D341Med (cell line): Measurements from ENCODE around the gene USP36.

Source experiments
- DNase-seq: peaks from one replicate; pipeline ENCODE4 v3.0.0; 2012; ENCODE audit warnings: low spot score

The USP36 gene

DNA sequence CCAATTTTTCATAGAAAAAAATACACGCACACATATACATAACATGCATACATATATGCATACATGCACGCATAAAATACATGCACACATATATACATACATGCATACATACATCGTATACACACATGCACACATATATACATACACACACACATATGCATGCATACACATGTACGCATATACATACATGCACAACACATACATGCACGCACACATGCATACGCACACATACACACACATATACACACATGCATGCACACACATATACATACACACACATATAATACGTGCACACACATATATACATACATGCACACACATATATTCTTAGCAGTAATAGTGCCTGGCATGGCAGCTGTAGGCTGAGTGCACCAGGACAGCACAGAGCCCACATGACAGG lies 24.9 kb downstream of the USP36 start:
- no peak for DNase-seq

- peak; percentile 31 for DNase-seq
Observed at GRCh38 chr17:78812855-78813254, 27.8 kb downstream of the USP36 start.

- no peak for DNase-seq
Observed at GRCh38 chr17:78808163-78808562, 32.5 kb downstream of the USP36 start.

DNA sequence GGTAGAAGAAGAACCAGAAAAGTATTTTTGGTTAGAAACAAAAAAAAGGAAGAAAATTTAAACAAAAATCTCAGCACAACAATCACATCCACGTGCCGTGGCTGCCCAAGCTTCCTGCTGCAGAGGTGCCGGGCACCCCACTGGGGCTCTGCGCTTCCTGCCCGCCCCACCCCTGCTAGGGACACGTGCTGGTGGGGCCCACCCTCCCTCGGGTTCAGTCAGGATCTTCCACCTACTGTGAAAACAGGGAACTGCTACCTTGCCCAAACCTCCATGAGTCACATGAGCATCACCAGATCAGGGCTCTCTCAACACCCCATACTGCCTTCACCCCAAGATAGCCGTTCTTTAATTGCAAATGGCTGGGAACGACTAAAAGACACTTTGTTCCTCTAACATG lies 34.2 kb downstream of the USP36 start:
- no peak for DNase-seq

DNA sequence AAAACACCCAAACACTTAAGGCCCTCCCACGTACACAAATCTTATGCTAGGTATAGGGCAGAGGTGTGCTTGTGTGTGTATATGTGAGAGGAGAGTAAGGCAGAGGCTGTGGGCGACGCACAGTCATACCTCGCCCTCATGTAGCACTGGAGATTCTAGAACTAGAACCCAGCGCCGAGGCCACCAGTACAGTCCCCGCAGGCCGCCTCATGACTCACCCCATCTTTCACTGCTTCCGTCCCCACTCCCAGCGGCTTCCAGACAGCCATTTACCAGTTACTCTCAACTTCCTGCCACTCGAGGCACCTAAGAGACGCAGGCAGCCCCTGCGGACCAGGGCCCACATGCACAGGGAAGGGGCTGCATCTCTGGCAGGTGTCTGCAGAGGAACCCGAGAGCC lies 35.3 kb downstream of the USP36 start:
- peak; percentile 39 for DNase-seq

- DNase-seq: peak; percentile 43
Observed at GRCh38 chr17:78804777-78805176, 35.8 kb downstream of the USP36 start.

DNA sequence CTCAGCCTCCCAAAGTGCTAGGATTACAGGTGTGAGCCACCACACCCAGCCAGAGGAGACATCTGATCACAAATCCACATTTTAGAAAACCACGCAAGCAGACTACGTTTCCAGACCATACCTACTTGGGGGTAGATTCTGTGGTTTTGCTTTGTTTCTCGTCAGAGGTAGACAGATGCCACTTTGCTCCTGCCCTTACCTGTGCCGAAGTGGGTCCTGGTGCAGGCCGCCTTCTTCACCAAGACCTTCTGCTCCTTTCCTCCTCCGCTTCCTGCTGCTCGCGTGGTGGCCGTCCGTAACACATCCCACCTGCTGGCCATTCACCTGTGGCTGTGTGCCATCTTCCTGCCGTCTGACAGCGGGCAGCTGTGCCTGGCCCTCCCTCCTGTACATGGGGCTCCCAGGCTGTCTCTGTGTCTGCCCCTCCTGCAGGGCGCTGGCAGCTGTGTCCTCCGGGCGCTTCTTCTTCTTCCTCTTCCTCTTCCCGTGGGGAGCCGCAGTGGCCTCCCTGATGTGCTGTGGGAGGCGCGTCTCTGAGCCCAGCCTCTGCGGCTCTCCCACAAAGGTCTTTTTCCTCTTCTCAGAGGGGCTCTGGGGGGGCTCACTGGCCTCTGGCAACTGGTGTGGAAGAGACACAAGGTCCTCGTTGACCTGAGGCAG lies 37.3 kb downstream of the USP36 start:
- DNase-seq: peak; percentile 37

- DNase-seq: peak; percentile 32
Observed at GRCh38 chr17:78802459-78802858, 38.2 kb downstream of the USP36 start.

DNA sequence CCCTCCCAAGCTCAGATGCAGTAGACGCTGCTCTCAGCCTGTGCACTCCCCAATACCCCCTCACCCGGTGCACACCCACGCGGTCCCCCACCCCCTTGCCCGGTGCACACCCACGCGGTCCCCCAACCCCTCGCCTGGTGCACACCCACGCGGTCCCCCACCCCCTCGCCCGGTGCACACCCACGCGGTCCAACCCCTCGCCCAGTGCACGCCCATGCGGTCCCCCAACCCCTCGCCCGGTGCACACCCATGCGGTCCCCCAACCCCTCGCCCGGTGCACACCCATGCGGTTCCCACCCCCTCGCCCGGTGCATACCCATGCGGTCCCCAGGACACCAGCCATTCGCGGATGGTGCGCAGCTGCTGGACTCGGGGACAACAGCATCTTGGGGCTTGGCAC lies 38.6 kb downstream of the USP36 start:
- peak; percentile 38 for DNase-seq

GRCh38 chr17:78800132-78800931 lies 40.3 kb downstream of the USP36 start:
- peak; percentile 55 for DNase-seq

- DNase-seq: peak; percentile 76
Observed at GRCh38 chr17:78798695-78799559, 41.7 kb downstream of the USP36 start.

DNA sequence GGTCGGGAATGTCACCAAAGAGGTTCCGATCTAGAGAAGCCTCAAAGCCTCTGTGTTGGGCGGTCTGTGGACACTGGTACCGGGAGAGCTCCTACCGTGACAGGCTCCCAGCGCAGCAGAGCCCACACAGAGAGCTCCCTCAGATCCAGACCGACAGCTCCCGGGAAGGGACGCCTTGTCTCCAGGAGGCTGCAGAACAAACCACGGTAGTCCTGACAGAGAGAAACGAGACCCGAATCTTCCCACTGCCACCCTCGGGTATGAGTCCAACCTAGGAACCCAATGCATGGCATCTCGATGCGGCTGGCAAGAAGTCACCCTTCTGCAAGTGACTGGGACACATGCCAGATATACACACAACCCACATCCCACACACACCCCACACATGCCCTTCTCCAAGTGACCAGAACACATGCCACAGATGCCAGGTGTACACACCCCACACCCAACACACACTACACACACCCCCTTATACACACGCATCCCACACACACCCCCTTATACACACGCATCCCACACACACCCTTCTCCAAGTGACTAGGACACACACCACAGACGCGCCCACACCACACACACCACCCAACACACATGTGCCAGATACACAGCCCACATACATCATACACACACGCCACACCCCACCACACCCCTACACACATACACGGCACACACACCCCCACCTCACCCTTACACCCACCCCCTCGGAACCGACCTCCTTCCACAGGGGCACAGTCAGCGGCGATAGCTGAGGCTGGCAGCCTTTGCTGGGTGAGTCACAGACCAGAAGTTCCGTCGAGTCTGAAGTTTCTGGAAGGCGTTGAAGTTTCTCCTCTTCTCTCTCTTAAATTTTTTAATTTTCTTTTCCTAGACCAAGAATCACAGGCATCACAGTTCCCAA lies 42.7 kb downstream of the USP36 start:
- DNase-seq: peak; percentile 38

DNA sequence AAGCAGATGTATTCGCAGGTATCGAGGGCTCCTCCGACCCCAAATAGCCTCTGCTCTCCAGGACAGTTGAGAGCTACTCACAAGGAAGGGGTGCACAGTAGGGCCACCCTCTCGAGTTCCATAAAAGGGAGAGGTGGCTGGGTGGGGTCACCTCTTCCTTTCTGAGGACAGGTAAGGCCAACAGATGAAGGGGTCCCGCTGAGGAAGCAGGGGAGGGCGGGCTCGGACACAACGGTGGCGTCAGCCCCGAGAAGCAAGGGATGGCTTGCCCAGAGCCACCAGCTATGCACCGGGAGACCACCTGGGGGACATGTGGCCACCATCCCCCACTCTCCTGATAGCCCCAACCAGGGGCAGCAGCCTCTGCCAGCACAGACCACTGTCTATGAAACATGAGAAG lies 43.4 kb downstream of the USP36 start:
- peak; percentile 37 for DNase-seq

DNA sequence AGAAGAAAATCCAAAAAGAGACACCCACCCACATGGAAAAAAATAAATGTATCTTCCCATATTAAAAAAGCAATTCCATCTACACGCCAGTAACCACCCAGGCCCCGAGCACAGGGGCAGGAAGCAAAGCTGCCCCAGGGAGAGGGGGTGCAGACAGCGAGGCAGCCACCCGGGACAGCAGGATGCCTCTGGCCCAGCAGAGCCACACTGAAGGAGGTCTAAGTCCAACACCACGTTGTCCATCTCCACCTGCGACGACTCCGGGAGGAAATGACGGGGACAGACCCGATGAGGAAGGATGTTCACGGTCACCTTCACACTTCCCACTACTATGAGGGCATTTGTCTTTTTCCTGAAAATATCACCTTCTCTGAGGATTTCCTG lies 44.1 kb downstream of the USP36 start:
- no peak for DNase-seq

DNA sequence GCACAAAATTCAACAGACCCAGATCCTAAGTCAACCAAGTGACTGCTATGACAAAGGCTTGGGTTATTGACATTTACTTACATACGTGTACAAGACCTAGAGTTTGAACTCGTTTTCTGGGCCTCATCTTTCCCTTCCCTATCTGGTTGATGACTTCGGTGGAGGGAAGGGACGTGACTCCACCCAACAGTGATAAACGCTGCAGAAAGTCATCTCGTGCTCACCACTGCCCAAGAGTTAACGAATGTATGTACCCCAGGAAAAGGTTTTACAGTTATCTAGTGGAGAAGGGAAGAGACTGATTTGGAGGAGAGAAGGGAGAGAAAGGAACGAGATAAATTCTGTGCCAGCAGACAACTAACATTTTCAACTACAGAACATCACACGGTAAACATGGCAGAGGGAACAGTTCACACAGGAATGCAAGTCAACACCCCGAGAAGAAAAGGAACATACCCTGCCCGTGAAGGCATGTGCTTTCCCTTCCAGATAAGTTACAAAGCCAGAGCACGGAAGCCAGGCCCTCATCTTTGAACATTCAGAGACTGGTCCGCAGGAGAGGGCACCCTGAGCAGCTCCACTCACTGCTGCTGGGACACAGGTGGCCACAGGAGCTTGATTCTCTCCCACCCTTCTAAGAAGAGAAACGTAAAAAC lies 44.6 kb downstream of the USP36 start:
- no peak for DNase-seq

DNA sequence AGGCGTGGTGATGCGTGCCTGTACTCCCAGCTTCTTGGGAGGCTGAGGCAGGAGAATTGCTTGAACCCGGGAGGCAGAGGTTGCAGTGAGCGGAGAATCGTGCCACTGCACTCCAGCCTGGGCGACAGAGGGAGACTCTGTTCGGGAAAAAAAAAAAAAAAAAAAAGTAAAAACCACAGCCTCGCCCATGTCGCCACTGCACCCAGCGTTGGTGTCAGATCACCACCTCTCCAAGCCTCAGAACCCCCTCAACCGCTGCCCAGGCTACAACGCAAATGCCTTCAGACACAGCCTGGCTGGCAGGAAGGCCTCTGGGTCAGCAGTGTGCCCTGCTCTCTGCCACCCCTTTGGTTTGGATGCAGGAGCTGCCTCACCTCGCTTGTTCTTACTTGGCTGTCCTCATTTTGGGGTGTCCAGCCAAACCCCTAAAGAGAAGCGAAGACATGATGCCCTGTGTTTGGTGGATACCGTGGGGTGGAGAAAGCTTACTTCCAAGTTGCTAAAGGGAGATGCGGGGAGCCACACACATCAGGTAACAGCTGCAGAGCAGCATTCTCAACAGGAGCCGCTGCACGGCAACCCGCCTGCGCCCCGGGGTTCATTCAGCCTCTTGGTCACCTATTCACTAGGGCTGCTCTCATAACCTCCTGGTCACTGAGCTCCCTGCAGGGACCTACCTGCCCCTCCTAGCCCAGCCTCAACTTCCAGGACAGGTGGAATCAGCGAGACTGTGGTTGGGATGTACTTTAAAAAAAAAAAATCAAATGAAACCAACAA lies 45.6 kb downstream of the USP36 start:
- peak; percentile 26 for DNase-seq

- DNase-seq: peak; percentile 27
Observed at GRCh38 chr17:78794399-78794798, 46.2 kb downstream of the USP36 start.

- no peak for DNase-seq
Observed at GRCh38 chr17:78793968-78794367, 46.6 kb downstream of the USP36 start.

- DNase-seq: peak; percentile 25
Observed at GRCh38 chr17:78793415-78793814, 47.2 kb downstream of the USP36 start.
